Liver (tissue), 9 donors: Measurements from ENCODE around the gene MAPK4. TPM values are rescaled to one million over a fixed set of nuclear protein-coding genes. Genes with fewer than 3 reads are reported as not detected.

Experiments
- DNase-seq: peaks from one replicate; pipeline ENCODE4 v3.0.0-alpha.2; 2017; ENCODE audit warnings: low spot score
- H3K27ac ChIP-seq, 2 donors: one replicate each; pipeline ENCODE4 v1.7.0; 2013; ENCODE audit warnings: inconsistent platforms in 2 of 2, low read length in 2 of 2, control low read depth in 1 of 2, low read depth in 1 of 2, mild to moderate bottlenecking in 1 of 2
- H3K27me3 ChIP-seq, 4 donors: one replicate each; pipeline versions ENCODE4 v1.6.1 to v1.7.0; 2013; ENCODE audit warnings: low read length in 3 of 4, inconsistent platforms in 1 of 4, mild to moderate bottlenecking in 1 of 4, moderate library complexity in 1 of 4; ENCODE audit not compliant: control insufficient read depth in 4 of 4, insufficient read depth in 4 of 4
- H3K36me3 ChIP-seq, 4 donors: one replicate each; pipeline versions ENCODE4 v1.6.1 to v1.7.0; 2013; ENCODE audit warnings: low read length in 3 of 4, mild to moderate bottlenecking in 3 of 4, low read depth in 1 of 4, moderate library complexity in 1 of 4; ENCODE audit not compliant: control insufficient read depth in 4 of 4, insufficient read depth in 3 of 4
- H3K4me1 ChIP-seq, 4 donors: one replicate each; pipeline versions ENCODE4 v1.6.1 to v1.7.0; 2013; ENCODE audit warnings: low read length in 3 of 4, mild to moderate bottlenecking in 3 of 4, moderate library complexity in 1 of 4; ENCODE audit not compliant: control insufficient read depth in 4 of 4, insufficient read depth in 4 of 4
- H3K4me3 ChIP-seq, 3 donors: one replicate each; pipeline versions ENCODE4 v1.6.1 to v1.7.0; 2013; ENCODE audit warnings: low read length in 3 of 3, control low read depth in 1 of 3, low read depth in 1 of 3, mild to moderate bottlenecking in 1 of 3
- H3K9ac ChIP-seq, 2 donors: one replicate each; pipeline ENCODE4 v1.7.0; 2013; ENCODE audit warnings: low read length in 2 of 2, mild to moderate bottlenecking in 2 of 2, moderate library complexity in 2 of 2, control low read depth in 1 of 2, low read depth in 1 of 2
- H3K9me3 ChIP-seq, 4 donors: one replicate each; pipeline versions ENCODE4 v1.6.1 to v1.7.0; 2013; ENCODE audit warnings: low read length in 3 of 4; ENCODE audit not compliant: control insufficient read depth in 4 of 4
- EGR1 ChIP-seq, 2 donors: IDR thresholded peaks; 2 replicates each; pipeline ENCODE4 v1.6.1; 2016 to 2018; ENCODE audit warnings: antibody characterized with exemption in 2 of 2, low read depth in 2 of 2
- FOXA1 ChIP-seq: IDR thresholded peaks from 2 replicates; pipeline ENCODE4 v1.6.1; 2016; ENCODE audit warnings: antibody characterized with exemption
- FOXA2 ChIP-seq: IDR thresholded peaks from 2 replicates; pipeline ENCODE4 v1.6.1; 2016; ENCODE audit warnings: antibody characterized with exemption
- GABPA ChIP-seq, 2 donors: IDR thresholded peaks in 1 of 2; conservative IDR thresholded peaks in 1 of 2; 2 replicates each; pipeline ENCODE4 v1.6.1; 2016; ENCODE audit warnings: antibody characterized with exemption in 2 of 2, mild to moderate bottlenecking in 1 of 2, moderate library complexity in 1 of 2
- HNF4A ChIP-seq, 2 donors: conservative IDR thresholded peaks; 2 replicates each; pipeline ENCODE4 v1.6.1; 2016; ENCODE audit warnings: antibody characterized with exemption in 2 of 2, mild to moderate bottlenecking in 2 of 2
- HNF4G ChIP-seq: IDR thresholded peaks from 2 replicates; pipeline ENCODE4 v1.6.1; 2016; ENCODE audit warnings: antibody characterized with exemption
- JUND ChIP-seq, 2 donors: IDR thresholded peaks; 2 replicates each; pipeline ENCODE4 v1.6.1; 2016; ENCODE audit warnings: antibody characterized with exemption in 2 of 2
- NR2F2 ChIP-seq: IDR thresholded peaks from 2 replicates; pipeline ENCODE4 v1.6.1; 2016; ENCODE audit warnings: antibody characterized with exemption
- RAD21 ChIP-seq, 2 donors: IDR thresholded peaks; 2 replicates each; pipeline ENCODE4 v1.6.1; 2016; ENCODE audit warnings: antibody characterized with exemption in 2 of 2, mild to moderate bottlenecking in 2 of 2
- RXRA ChIP-seq, 2 donors: IDR thresholded peaks; 2 replicates each; pipeline ENCODE4 v1.6.1; 2017 to 2018; ENCODE audit warnings: antibody characterized with exemption in 2 of 2, mild to moderate bottlenecking in 1 of 2
- SP1 ChIP-seq: IDR thresholded peaks from 2 replicates; pipeline ENCODE4 v1.6.1; 2018; ENCODE audit warnings: antibody characterized with exemption, mild to moderate bottlenecking
- TAF1 ChIP-seq: conservative IDR thresholded peaks from 2 replicates; pipeline ENCODE4 v1.6.1; 2016; ENCODE audit warnings: antibody characterized with exemption, mild to moderate bottlenecking
- YY1 ChIP-seq: IDR thresholded peaks from 2 replicates; pipeline ENCODE4 v1.6.1; 2016; ENCODE audit warnings: antibody characterized with exemption, mild to moderate bottlenecking
- WGBS: extraction: QIAGEN DNeasy Blood & Tissue Kit; methylation state at CpG from one replicate; pipeline ENCODE4 v1.1.7; 2013; 5-methylcytosine and 5-hydroxymethylcytosine counted together
- polyA plus RNA-seq, 2 donors: library from polyadenylated mRNA; stranded (reverse) in 1 of 2; unstranded in 1 of 2; fragments of 200-250 nt in 1 of 2; fragments of >200 nt in 1 of 2; fragmentation: Nextera tagmentation in 1 of 2; extraction: Ambion mirVana in 1 of 2; gene quantifications; one replicate each; pipeline versions ENCODE4 v1.2.1 to v1.2.3, GENCODE V29; 2013 to 2015
- total RNA-seq, 2 donors: library from RNA; depleted of rRNA; stranded (reverse); fragments of >200 nt; gene quantifications; one replicate each; pipeline ENCODE4 v1.2.3, GENCODE V29; 2014
- TF ChIP-seq, protein P1 (sequence below): IDR thresholded peaks from 2 replicates; pipeline ENCODE4 v1.6.1; 2016; ENCODE audit warnings: antibody characterized with exemption
- TF ChIP-seq, protein P2 (sequence below): IDR thresholded peaks from 2 replicates; pipeline ENCODE4 v1.6.1; 2016; ENCODE audit warnings: antibody characterized with exemption
- TF ChIP-seq, protein P3 (sequence below): IDR thresholded peaks from 2 replicates; pipeline ENCODE4 v1.6.1; 2016; ENCODE audit warnings: antibody characterized with exemption
- TF ChIP-seq, protein P4 (sequence below): IDR thresholded peaks from 2 replicates; pipeline ENCODE4 v1.6.1; 2016; ENCODE audit warnings: antibody characterized with exemption, mild to moderate bottlenecking
- TF ChIP-seq, protein P5 (sequence below): fragments of 150-350 bp; IDR thresholded peaks from 2 replicates; pipeline ENCODE4 v1.5.1; 2017; ENCODE audit warnings: improper control_type of control experiment, low read depth, low read length; ENCODE audit not compliant: missing input control
- donor health status: healthy.
- donor health status: healthy.
- donor health status: healthy.
- donor health status: healthy.
- donor health status: healthy.

Gene MAPK4
- total and polyA plus RNA-seq, 4 donors: under 0.01 to 4.9 (median 1.5) TPM

DNA sequence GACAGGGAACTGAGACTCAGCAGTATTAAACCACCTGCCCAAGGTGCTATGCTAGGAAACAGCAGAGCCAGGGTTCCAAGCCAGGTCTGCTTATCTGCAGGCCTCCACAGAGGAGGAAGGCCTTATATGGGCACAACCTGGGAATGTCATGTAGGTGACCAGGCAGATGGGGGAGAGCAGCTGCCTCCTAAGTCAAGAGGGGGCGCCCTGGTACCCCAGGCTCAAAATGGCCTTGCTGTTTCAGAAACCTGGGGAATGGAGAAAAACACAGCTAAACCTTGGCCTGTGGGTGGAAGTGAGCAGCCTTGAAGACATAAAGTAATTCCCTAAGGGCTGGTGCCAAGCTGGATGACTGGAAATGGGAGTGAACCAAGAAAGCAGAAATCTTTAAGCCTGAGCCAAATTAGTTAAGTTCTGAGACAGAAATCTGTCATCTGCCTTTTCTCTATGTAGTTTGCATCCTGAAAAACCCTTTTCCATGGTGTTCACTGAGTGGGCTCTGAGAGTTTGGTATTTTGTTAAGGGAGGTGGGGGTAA lies 79.1 kb downstream of the MAPK4 start (continued):
- TF ChIP-seq, protein P1, sequence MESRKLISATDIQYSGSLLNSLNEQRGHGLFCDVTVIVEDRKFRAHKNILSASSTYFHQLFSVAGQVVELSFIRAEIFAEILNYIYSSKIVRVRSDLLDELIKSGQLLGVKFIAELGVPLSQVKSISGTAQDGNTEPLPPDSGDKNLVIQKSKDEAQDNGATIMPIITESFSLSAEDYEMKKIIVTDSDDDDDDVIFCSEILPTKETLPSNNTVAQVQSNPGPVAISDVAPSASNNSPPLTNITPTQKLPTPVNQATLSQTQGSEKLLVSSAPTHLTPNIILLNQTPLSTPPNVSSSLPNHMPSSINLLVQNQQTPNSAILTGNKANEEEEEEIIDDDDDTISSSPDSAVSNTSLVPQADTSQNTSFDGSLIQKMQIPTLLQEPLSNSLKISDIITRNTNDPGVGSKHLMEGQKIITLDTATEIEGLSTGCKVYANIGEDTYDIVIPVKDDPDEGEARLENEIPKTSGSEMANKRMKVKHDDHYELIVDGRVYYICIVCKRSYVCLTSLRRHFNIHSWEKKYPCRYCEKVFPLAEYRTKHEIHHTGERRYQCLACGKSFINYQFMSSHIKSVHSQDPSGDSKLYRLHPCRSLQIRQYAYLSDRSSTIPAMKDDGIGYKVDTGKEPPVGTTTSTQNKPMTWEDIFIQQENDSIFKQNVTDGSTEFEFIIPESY: no peak
- TF ChIP-seq JUND (IDR thresholded peaks at IDR 0.05): no peak
- TF ChIP-seq EGR1 (IDR thresholded peaks at IDR 0.05; ENCODE audit: low read depth in 2 of 2): no peak

DNA sequence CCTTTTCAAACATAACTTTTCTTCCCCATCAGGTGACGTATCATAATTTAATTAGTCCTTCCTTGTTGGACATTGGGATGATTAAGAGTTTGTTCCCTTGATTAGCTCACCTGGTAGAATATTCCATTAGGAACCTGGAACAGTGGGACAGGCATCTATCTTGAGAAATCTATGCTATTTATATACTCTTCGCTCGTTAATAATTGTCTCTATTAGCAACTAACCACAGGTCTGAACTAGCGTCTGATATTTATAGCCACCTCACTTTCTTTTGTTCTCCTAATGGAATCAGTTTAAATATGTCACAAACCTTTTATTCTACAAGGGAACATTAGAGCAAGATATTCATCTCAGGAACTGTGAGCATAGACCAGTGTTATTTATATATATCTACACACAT lies 79.8 kb downstream of the MAPK4 start:
- no peaks in the 10 kb centered on the region for H3K27me3 ChIP-seq
- TF ChIP-seq EGR1 (IDR thresholded peaks at IDR 0.05; ENCODE audit: low read depth in 2 of 2): no peak
- no peak for TF ChIP-seq TAF1
- TF ChIP-seq, protein P2, sequence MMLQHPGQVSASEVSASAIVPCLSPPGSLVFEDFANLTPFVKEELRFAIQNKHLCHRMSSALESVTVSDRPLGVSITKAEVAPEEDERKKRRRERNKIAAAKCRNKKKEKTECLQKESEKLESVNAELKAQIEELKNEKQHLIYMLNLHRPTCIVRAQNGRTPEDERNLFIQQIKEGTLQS: no peak
- TF ChIP-seq RXRA (IDR thresholded peaks at IDR 0.05): no peak
- no peak for TF ChIP-seq NR2F2
- no peak for TF ChIP-seq HNF4G
- TF ChIP-seq HNF4A (conservative IDR thresholded peaks at IDR 0.05): no peak
- TF ChIP-seq, protein P3, sequence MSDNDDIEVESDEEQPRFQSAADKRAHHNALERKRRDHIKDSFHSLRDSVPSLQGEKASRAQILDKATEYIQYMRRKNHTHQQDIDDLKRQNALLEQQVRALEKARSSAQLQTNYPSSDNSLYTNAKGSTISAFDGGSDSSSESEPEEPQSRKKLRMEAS: no peak
- no peak for TF ChIP-seq SP1
- no peak for TF ChIP-seq FOXA2
- no peak overlapping the region for H3K4me3 ChIP-seq
- H3K9ac ChIP-seq: no peak overlapping the region
- DNase-seq: no peak
- WGBS: 93% methylated on average over 4 of the region's 4 CpGs
- no peaks in the 10 kb centered on the region for H3K9me3 ChIP-seq
- H3K36me3 ChIP-seq: no peaks in the 10 kb centered on the region
- H3K4me1 ChIP-seq: no peaks in the 10 kb centered on the region
- H3K27ac ChIP-seq: no peak overlapping the region

DNA sequence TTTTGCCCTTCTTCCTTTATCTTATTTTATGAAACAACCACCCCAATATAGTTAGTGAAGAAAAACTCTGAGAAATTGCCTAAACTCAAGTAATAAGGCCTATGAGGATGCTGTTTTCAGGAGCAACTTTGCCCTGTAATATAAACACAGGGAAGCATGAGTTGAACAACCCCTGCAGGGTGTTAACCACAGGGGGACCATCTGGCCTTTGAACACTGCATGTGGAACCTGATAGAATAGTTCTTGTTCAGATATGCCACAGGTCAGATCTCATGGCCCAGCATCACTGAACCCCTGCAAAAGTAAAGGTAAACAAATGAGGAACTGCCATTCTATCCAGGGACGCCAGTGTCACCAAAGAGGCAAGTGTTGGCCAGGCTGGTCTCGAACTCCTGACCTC lies 82.6 kb downstream of the MAPK4 start:
- 87% methylated on average over 2 of the region's 2 CpGs for WGBS
- TF ChIP-seq RAD21 (IDR thresholded peaks at IDR 0.05) (no peak), JUND (IDR thresholded peaks at IDR 0.05) (no peak), FOXA2 (no peak), HNF4A (conservative IDR thresholded peaks at IDR 0.05) (no peak), TAF1 (no peak), GABPA (IDR thresholded peaks at IDR 0.05 in 1 of 2, conservative IDR thresholded peaks at IDR 0.05 in 1 of 2) (no peak), FOXA1 (no peak), YY1 (no peak), SP1 (no peak), EGR1 (IDR thresholded peaks at IDR 0.05; ENCODE audit: low read depth in 2 of 2) (no peak), RXRA (IDR thresholded peaks at IDR 0.05) (no peak), HNF4G (no peak), NR2F2 (no peak)
- TF ChIP-seq, protein P4, sequence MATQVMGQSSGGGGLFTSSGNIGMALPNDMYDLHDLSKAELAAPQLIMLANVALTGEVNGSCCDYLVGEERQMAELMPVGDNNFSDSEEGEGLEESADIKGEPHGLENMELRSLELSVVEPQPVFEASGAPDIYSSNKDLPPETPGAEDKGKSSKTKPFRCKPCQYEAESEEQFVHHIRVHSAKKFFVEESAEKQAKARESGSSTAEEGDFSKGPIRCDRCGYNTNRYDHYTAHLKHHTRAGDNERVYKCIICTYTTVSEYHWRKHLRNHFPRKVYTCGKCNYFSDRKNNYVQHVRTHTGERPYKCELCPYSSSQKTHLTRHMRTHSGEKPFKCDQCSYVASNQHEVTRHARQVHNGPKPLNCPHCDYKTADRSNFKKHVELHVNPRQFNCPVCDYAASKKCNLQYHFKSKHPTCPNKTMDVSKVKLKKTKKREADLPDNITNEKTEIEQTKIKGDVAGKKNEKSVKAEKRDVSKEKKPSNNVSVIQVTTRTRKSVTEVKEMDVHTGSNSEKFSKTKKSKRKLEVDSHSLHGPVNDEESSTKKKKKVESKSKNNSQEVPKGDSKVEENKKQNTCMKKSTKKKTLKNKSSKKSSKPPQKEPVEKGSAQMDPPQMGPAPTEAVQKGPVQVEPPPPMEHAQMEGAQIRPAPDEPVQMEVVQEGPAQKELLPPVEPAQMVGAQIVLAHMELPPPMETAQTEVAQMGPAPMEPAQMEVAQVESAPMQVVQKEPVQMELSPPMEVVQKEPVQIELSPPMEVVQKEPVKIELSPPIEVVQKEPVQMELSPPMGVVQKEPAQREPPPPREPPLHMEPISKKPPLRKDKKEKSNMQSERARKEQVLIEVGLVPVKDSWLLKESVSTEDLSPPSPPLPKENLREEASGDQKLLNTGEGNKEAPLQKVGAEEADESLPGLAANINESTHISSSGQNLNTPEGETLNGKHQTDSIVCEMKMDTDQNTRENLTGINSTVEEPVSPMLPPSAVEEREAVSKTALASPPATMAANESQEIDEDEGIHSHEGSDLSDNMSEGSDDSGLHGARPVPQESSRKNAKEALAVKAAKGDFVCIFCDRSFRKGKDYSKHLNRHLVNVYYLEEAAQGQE: no peak
- TF ChIP-seq, protein P2: no peak
- TF ChIP-seq, protein P1: no peak
- TF ChIP-seq, protein P5, sequence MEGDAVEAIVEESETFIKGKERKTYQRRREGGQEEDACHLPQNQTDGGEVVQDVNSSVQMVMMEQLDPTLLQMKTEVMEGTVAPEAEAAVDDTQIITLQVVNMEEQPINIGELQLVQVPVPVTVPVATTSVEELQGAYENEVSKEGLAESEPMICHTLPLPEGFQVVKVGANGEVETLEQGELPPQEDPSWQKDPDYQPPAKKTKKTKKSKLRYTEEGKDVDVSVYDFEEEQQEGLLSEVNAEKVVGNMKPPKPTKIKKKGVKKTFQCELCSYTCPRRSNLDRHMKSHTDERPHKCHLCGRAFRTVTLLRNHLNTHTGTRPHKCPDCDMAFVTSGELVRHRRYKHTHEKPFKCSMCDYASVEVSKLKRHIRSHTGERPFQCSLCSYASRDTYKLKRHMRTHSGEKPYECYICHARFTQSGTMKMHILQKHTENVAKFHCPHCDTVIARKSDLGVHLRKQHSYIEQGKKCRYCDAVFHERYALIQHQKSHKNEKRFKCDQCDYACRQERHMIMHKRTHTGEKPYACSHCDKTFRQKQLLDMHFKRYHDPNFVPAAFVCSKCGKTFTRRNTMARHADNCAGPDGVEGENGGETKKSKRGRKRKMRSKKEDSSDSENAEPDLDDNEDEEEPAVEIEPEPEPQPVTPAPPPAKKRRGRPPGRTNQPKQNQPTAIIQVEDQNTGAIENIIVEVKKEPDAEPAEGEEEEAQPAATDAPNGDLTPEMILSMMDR: no peak
- TF ChIP-seq, protein P3: no peak

More for the DNA sequence above, 82.6 kb downstream of the MAPK4 start:
- H3K27me3 ChIP-seq: no peaks in the 10 kb centered on the region
- H3K9ac ChIP-seq: no peak overlapping the region
- H3K9me3 ChIP-seq: no peaks in the 10 kb centered on the region
- H3K4me1 ChIP-seq: no peaks in the 10 kb centered on the region
- H3K36me3 ChIP-seq: no peaks in the 10 kb centered on the region
- H3K4me3 ChIP-seq: no peak overlapping the region
- no peak overlapping the region for H3K27ac ChIP-seq
- DNase-seq: no peak
